SK-N-SH (cell line): ENCODE results near the gene ACSF3. TPM values are rescaled to one million over a fixed set of nuclear protein-coding genes. Genes with fewer than 3 reads are reported as not detected.
A peak's percentile ranks its signal among the peaks of the same experiment; 100 is the strongest.

ENCODE experiments used
- CTCF ChIA-PET: fragments of 300-600, 350-600 bp; formaldehyde crosslinking; extraction: SDS; loops from one replicate; lab custom pipeline; 2021; lab: Yijun Ruan, JAX
- POLR2A ChIA-PET: fragments of 350-600 bp; sonication (Branson Sonifier 250); formaldehyde crosslinking; extraction: SDS; loops from one replicate; lab custom pipeline; 2020; ENCODE audit warnings: antibody characterized with exemption, inconsistent platforms; lab: Yijun Ruan, JAX
- DNase-seq: peaks from one replicate; pipeline ENCODE4 v3.0.0; 2012
- H2AFZ ChIP-seq: fragments of 200-600 bp; sonication (generic); 2 replicates; pipeline ENCODE4 v1.8.1; 2016; ENCODE audit warnings: antibody characterized with exemption, mild to moderate bottlenecking, low read depth
- H3F3A ChIP-seq: fragments of 200-600 bp; sonication (generic); replicated peaks from 2 replicates; pipeline ENCODE3; 2016; ENCODE audit warnings: antibody characterized with exemption, mild to moderate bottlenecking; ENCODE audit not compliant: insufficient read depth
- H3K27ac ChIP-seq, 2 experiments: fragments of 200-500 bp in 1 of 2; fragments of 200-600 bp in 1 of 2; sonication (Bioruptor generic) in 1 of 2; sonication (generic), shearing (Covaris generic) in 1 of 2; 2 replicates each; pipeline versions ENCODE4 v1.5.1 to v1.6.1; 2014 to 2016; ENCODE audit warnings: low read depth in 2 of 2, inconsistent platforms in 1 of 2, low read length in 1 of 2, mild to moderate bottlenecking in 1 of 2, mixed read lengths in 1 of 2
- H3K27me3 ChIP-seq: fragments of 200-600 bp; sonication (generic), shearing (Covaris generic); 2 replicates; pipeline ENCODE4 v1.6.1; 2016; ENCODE audit warnings: mixed run types; ENCODE audit not compliant: insufficient read depth
- H3K36me3 ChIP-seq, 2 experiments: fragments of 200-500 bp in 1 of 2; fragments of 200-600 bp in 1 of 2; sonication (Bioruptor generic) in 1 of 2; sonication (generic) in 1 of 2; replicated peaks in 1 of 2; 2 replicates each; pipeline versions ENCODE3 to v1.5.1; 2014 to 2016; ENCODE audit warnings: low read length in 1 of 2, mild to moderate bottlenecking in 1 of 2; ENCODE audit not compliant: insufficient read depth in 2 of 2, control insufficient read depth in 1 of 2
- H3K4me1 ChIP-seq, 2 experiments: fragments of 200-500 bp in 1 of 2; fragments of 200-600 bp in 1 of 2; sonication (Bioruptor generic) in 1 of 2; sonication (generic), shearing (Covaris generic) in 1 of 2; 2 replicates each; pipeline versions ENCODE4 v1.5.1 to v1.6.1; 2014 to 2016; ENCODE audit warnings: low read depth in 1 of 2, low read length in 1 of 2, mixed run types in 1 of 2; ENCODE audit not compliant: insufficient read depth in 2 of 2, control insufficient read depth in 1 of 2
- H3K4me2 ChIP-seq: fragments of 200-600 bp; sonication (generic), shearing (Covaris generic); 2 replicates; pipeline ENCODE4 v1.6.1; 2017; ENCODE audit warnings: mixed run types
- H3K4me3 ChIP-seq, 2 experiments: fragments of 200-500 bp in 1 of 2; fragments of 200-600 bp in 1 of 2; sonication (Bioruptor generic) in 1 of 2; sonication (generic), shearing (Covaris generic) in 1 of 2; 2 replicates each; pipeline versions ENCODE4 v1.5.1 to v1.8.1; 2014 to 2016; ENCODE audit warnings: low read depth in 2 of 2, inconsistent platforms in 1 of 2, low read length in 1 of 2, mild to moderate bottlenecking in 1 of 2, mixed read lengths in 1 of 2, moderate library complexity in 1 of 2
- H3K79me2 ChIP-seq: fragments of 200-600 bp; sonication (generic); 2 replicates; pipeline ENCODE4 v1.8.1; 2017; ENCODE audit warnings: mild to moderate bottlenecking; ENCODE audit not compliant: insufficient read depth
- H3K9ac ChIP-seq: fragments of 200-600 bp; sonication (generic); 2 replicates; pipeline ENCODE4 v1.6.1; 2017; ENCODE audit warnings: mixed run types
- H3K9me2 ChIP-seq: fragments of 200-600 bp; sonication (generic); 2 replicates; pipeline ENCODE4 v1.6.1; 2017; ENCODE audit warnings: mixed run types
- H3K9me3 ChIP-seq: fragments of 200-600 bp; sonication (generic); 2 replicates; pipeline ENCODE4 v1.6.1; 2017; ENCODE audit warnings: mixed run types, mild to moderate bottlenecking, moderate library complexity
- H4K20me1 ChIP-seq: fragments of 200-600 bp; sonication (generic); 2 replicates; pipeline ENCODE4 v1.6.1; 2017; ENCODE audit warnings: mild to moderate bottlenecking, mixed run types; ENCODE audit not compliant: insufficient read depth
- CTCF ChIP-seq: fragments of 200-600 bp; sonication (generic); IDR thresholded peaks from 2 replicates; pipeline ENCODE4 v1.6.1; 2017; ENCODE audit warnings: antibody characterized with exemption, mild to moderate bottlenecking, moderate library complexity
- FOXJ3 ChIP-seq: sonication (generic); formaldehyde crosslinking; IDR thresholded peaks from 2 replicates; pipeline ENCODE4 v1.5.1; 2020; ENCODE audit warnings: mild to moderate bottlenecking, missing genetic modification reagents
- GATA2 ChIP-seq: sonication (generic); formaldehyde crosslinking; IDR thresholded peaks from 2 replicates; pipeline ENCODE4 v1.5.0; 2020; ENCODE audit warnings: mild to moderate bottlenecking, missing genetic modification reagents
- JUND ChIP-seq: IDR thresholded peaks from 2 replicates; pipeline ENCODE4 v1.4.0; 2012
- RCOR1 ChIP-seq: fragments of 150-350 bp; IDR thresholded peaks from 2 replicates; pipeline ENCODE4 v1.6.1; 2017; ENCODE audit warnings: antibody characterized with exemption, low read length
- RFX5 ChIP-seq: IDR thresholded peaks from 2 replicates; pipeline ENCODE4 v1.6.1; 2012; ENCODE audit warnings: mild to moderate bottlenecking, improper control_type of control experiment, low read length
- TAF1 ChIP-seq: IDR thresholded peaks from 2 replicates; pipeline ENCODE4 v1.6.1; 2012; ENCODE audit warnings: low read depth, mild to moderate bottlenecking, low read length, moderate library complexity, borderline replicate concordance
- WGBS: methylation state at CpG from one replicate; pipeline ENCODE4 v1.1.6; 2017; ENCODE audit warnings: low lambda C conversion rate; 5-methylcytosine and 5-hydroxymethylcytosine counted together
- polyA plus RNA-seq, 3 experiments: library from polyadenylated mRNA; depleted of rRNA; stranded (reverse); fragments of >200 nt; gene quantifications; 2 replicates each; pipeline ENCODE4 v1.2.3, GENCODE V29; 2012

ACSF3 gene
- polyA plus RNA-seq, 1 of the 3 experiments (the other 2 are of a cell fraction), result 18.8 TPM

DNA sequence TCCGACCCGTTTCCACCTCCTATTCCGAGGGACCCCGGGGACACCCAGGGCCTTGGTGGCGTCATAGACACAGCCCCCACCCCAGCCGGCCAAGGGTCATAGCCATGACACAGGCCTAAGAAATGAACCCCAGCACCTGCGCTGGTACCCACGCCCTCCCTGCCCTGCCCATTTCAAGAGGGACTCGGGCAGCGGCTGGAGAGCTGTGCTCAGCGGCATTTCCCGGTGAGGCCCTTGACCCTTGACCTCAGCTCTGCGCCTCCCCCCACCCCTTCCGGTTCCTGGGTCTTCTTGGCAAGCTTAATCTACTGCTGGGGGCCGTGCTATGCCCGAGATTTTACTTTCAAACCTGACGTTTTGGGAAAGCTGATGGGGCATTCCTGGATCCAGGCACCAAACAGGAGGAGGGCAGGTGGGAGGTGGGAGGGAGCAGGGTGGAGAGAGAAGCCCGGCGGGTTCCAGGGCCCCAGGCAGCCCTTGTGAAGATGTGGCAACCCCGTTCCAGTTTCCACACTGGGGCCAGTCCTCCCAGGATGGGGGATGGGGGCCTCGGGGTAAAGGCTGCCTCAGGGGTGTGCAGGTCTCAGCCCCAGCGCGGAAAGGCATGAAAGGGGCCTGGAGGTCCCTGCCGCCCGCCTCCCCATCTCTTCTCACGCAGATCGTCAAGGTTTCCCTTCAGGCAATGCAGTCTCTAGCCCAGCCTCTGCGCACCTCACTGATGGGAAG, 106.6 kb downstream of the ACSF3 start, which contains the start of gene SLC22A31 (continued):
- no peak for TF ChIP-seq CTCF

DNA sequence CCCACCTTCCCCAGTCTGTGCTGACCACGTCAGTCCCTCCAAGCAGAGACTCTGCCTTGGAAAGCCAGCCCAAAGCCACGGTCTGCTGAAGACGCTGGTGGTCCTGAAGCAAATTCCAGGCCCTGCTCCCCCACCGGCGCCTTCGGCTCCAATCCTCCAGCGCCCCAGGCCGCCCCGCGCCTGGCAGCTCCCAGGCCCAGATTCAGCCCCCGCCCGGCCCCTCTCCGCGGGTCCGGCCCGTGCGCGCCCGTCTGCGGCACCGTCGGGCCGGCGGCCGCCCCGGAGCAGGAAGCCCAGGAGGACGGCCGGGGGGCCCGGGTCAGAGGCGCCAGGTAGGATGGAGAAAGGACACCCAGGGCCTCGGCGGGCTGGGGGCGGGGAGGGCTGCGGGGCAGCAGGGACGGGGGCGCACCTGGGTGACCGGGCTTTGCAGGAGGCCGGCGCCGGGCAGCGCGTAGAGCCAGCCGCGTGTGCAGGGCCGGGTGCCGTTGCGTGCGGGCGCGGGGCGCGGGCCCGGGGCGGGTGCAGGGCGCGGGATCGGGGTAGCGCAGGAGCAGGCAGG, 107.3 kb downstream of the ACSF3 start:
- H3F3A ChIP-seq, result peaks cover 19% of the 10 kb centered on the region
- TF ChIP-seq TAF1 (no peak), RFX5 (no peak)
- no peaks in the 10 kb centered on the region for H4K20me1 ChIP-seq
- H3K9me2 ChIP-seq, result no peaks in the 10 kb centered on the region
- no peaks in the 10 kb centered on the region for H3K36me3 ChIP-seq
- H3K79me2 ChIP-seq, result no peaks in the 10 kb centered on the region
- H3K4me1 ChIP-seq, result no peaks in the 10 kb centered on the region; a peak in 1 of 4 replicates
- DNase-seq, result peak; percentile 49
- H3K9me3 ChIP-seq, result no peaks in the 10 kb centered on the region
- WGBS, result 9% methylated on average over 18 of the region's 58 CpGs
- ChIA-PET POLR2A (no interaction called here), CTCF (interaction anchor here (1.1 to 2.7 kb wide), 4 partner anchors 15 to 463 kb away, joined by 4 to 8 read pairs (median 4); no protein-coding TSS in a partner anchor)
- peak overlapping the region in 1 of 2 experiments; percentile 19; a peak in 1 of 4 replicates for H3K4me3 ChIP-seq
- no peak overlapping the region for H3K4me2 ChIP-seq
- no peak overlapping the region for H3K9ac ChIP-seq
- H3K27me3 ChIP-seq, result peaks cover 46% of the 10 kb centered on the region
- H2AFZ ChIP-seq, result no peak overlapping the region
- no peak overlapping the region for H3K27ac ChIP-seq

GRCh38 chr16:89201439-89202377, 108.1 kb downstream of the ACSF3 start:
- peaks cover 53% of the 10 kb centered on the region for H3K27me3 ChIP-seq

More at GRCh38 chr16:89201439-89202377, 108.1 kb downstream of the ACSF3 start:
- Histone ChIP-seq H3K79me2 (no peaks in the 10 kb centered on the region), H3K4me1 (no peaks in the 10 kb centered on the region; a peak in 1 of 4 replicates), H3K4me3 (peak overlapping the region in 1 of 2 experiments; percentile 19; a peak in 2 of 4 replicates), H4K20me1 (no peaks in the 10 kb centered on the region), H3K4me2 (0 out of 2 replicates have a peak overlapping the region, but pooled peaks have one; percentile 52), H3K27ac (no peak overlapping the region), H2AFZ (no peak overlapping the region), H3K9ac (no peak overlapping the region), H3K9me2 (no peaks in the 10 kb centered on the region), H3K36me3 (no peaks in the 10 kb centered on the region), H3F3A (peaks cover 19% of the 10 kb centered on the region), H3K9me3 (no peaks in the 10 kb centered on the region)
- no peak for TF ChIP-seq FOXJ3 (CRISPR knock-in tag)
- no peak for TF ChIP-seq JUND
- no peak for TF ChIP-seq GATA2 (CRISPR knock-in tag)
- TF ChIP-seq RCOR1, result no peak
- CTCF ChIA-PET, result interaction anchor here (1.1 to 1.9 kb wide), 2 partner anchors 17 to 464 kb away, joined by 4 read pairs; no protein-coding TSS in a partner anchor
- DNase-seq, result peak; percentile 98
- POLR2A ChIA-PET, result interaction anchor here (0.7 kb wide), 1 partner anchor 46 kb away, joined by 3 read pairs; no protein-coding TSS in a partner anchor
- 4% methylated on average over 13 of the region's 111 CpGs for WGBS
